Stimulated activated CD8-positive, alpha-beta memory T cell treated with anti-CD3 and anti-CD28 coated beads, Interleukin-7, amount 100 ng/mL, for 48 hours (primary cell): ENCODE data around the gene PTRH1.
"Not testable (repeated sequence)": the region's sequence is repeated elsewhere in the genome, so short reads cannot be mapped to it uniquely, and the experiment has no call there.

ENCODE experiments used
- DNase-seq, 2 donors: peaks; one replicate each; pipeline ENCODE4 v3.0.0-alpha.2; 2020; ENCODE audit warnings: low read depth in 1 of 2; ENCODE audit errors: extremely low read depth in 1 of 2

PTRH1 gene, protein sequence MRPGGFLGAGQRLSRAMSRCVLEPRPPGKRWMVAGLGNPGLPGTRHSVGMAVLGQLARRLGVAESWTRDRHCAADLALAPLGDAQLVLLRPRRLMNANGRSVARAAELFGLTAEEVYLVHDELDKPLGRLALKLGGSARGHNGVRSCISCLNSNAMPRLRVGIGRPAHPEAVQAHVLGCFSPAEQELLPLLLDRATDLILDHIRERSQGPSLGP

DNA sequence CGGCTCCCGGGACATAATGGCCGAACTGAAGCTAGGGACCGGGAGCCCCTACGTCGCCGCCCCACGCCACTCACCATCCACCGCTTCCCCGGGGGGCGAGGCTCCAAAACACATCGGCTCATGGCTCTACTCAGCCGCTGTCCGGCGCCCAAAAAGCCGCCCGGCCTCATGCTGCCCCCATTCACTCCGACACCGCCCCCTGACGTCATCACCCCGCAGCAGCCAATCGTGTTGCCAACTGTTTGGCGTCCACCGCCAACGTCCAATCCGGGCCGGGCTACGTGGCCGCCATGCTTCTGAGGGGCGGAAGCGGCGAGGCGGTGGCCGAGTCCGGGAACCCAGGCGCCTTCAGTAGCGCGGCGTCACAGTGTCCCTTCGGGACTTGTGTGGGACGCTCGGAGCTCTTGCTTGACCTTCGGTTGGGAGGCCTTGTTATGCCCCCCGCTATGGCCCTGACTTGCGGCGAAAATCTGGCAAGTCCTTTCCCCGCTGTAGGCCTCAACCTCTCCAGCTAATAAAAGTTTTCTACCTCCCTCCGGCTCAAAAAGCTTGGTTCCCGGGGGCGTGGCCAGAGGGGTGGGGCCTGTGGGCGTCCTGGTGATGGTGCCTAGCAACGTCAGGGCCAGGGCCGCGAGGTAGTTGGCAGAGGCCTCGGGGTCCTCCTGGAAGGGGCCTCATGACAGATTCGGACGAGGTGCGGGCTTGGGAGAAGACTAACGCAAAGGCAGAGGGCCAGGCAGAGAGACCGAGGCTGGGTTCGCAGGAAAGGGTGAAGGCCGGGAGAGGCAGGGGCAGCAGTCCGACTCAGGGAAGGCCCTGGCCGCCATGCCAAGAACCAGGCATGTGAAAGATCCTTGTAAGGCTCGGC is at the start of gene PTRH1, which contains the start of gene TTC16:
Gene PTRH1 (minus strand): TSS at position 194 of the 868 bp plus-strand sequence. CDS start 24 bp downstream, at position 170.
Gene TTC16 (plus strand): TSS at position 610 of the 868 bp plus-strand sequence. CDS start 67 bp downstream, at position 677.
- peak; percentile 93 to 97 for DNase-seq

DNA sequence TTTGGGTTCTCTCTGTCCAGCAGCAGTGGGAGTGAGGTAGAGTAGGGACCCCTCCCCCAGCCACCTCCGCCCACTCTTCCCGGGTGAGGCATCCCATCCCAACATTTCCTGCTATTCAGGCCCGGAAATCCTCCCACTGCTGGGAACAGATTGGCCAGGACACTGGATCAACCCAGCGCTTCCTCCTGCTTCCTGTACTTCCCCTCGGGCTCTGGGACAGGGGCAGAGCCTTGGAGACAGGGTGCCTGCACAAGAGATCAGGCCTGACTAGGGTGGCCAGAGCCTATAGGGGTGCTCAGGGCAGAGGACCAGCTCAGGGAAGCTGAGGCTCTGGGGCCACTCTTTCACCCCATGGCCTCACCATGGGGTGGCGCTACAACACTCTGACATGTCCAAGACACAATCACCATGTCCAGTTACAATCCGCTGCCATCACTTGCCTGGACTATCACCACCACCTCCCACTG is 48.5 kb upstream of the PTRH1 start:
- no peak for DNase-seq

DNA sequence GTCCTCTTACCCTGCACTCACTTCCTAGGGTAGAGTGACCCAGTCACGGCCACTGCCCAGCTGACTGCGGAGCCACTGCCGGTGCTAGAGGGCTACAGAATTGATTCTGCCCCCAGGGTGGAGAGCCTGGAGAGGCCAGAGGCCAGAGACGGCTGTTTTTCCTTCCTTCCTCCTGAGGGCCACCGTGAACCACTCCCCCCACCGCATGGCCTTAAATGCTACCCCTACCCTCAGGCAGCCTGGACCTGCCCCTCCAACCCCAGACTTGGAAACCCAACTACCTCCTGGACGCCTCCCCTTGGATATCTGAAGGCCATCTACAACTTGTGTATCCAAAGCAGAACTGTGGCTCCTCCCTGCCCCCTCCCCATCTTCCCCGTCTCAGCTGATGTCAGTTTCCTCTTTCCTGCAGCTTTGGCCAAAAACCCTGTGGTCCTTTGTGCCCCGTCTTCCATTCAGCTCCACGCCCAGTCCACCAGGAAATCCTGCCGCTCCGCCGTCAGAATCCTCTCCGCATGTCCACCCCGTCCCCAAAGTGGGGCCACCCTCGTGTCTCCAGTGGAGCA is 46.7 kb upstream of the PTRH1 start:
- no peak for DNase-seq

DNA sequence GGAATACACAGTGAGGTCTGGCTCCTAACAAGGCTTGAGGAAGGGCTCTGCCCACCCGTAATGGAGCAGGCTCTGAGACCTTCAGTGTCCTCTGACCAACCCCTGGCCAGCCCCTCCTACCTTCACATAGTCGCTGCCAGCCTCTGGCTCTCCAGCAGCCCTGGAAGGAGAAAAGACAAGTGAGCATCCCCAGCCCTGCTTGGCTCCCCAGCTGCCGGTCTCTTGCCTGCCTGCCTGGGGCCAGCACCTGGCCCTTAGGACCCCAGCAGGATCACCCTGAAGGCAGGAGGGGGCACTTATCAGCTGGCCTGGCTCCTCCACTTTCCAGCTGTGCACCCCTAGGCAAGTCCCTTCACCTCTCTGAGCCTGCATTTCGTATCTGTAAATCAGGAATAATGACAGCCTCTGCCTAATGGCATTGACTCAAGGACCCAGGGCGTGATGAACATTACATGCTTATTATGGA is 46.1 kb upstream of the PTRH1 start:
- DNase-seq: no peak

DNA sequence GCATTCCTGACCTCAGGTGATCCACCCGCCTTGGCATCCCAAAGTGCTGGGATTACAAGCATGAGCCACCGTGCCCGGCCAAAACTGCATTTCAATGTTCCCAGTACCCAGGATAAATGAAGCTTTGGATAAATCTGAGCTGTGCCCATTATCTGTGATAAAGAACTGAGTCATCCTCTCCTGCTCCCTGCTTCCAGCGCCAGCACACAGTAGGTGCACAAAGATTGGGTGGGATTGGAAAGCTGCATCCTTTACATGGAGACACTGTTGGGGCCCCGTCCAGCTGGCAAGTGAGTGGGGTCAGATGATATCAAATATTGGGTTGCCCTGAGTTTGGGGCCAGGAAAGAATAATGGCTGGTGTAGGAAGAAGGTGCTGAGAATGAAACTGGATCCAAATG is 45.6 kb upstream of the PTRH1 start:
- no peak for DNase-seq

DNA sequence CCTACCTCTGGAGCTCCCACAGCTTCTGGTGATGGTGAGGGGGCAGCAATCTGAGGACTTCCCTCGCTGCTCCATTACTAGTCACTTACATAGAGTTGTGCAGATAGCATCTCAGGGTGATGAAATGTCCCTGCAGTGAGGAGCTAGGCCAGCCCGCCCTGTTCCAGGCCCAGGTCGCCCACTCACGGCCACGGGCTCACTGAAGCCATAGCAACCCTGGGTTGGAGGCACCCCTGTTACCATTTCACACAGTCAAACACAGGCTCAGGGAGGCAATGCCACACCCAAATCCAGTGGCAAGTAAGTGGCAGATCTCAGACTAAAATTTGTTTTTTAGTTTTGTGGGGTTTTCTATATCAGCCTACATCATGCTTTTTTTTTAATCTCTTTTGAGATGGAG is 43.4 kb upstream of the PTRH1 start:
- DNase-seq: no peak

DNA sequence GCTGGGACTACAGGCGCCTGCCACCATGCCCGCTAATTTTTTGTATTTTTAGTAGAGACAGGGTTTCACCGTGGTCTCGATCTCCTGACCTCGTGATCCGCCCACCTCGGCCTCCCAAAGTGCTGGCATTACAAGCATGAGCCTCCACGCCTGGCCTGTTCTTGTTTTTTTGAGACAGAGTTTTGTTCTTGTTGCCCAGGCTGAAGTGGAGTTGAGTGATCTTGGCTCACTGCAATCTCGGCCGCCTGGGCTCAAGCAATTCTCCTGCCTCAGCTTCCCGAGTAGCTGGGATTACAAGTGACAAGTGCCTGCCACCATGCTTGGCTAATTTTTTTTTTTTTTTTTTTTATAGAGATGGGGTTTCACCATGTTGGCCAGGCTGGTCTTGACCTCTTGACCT is 41.3 kb upstream of the PTRH1 start:
- DNase-seq: not testable (repeated sequence)

DNA sequence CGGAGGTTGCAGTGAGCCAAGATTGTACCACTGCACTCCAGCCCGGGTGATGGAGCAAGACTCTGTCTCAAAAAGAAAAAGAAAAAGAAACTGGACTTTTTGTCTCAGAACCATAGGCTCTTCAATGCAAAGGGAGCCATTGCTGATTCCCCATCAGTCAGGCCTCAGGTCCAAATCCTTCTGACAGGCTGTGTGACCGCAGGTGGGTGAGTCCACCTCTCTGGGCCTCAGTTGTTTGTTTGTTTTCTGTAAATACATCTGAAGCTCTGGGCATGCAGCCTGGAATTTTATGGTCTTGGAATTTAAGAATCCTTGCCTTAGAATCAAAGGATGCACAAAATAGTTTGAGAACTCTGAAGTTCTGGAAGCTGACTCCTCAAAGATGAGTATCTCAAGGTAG is 40.8 kb upstream of the PTRH1 start:
- DNase-seq: no peak

DNA sequence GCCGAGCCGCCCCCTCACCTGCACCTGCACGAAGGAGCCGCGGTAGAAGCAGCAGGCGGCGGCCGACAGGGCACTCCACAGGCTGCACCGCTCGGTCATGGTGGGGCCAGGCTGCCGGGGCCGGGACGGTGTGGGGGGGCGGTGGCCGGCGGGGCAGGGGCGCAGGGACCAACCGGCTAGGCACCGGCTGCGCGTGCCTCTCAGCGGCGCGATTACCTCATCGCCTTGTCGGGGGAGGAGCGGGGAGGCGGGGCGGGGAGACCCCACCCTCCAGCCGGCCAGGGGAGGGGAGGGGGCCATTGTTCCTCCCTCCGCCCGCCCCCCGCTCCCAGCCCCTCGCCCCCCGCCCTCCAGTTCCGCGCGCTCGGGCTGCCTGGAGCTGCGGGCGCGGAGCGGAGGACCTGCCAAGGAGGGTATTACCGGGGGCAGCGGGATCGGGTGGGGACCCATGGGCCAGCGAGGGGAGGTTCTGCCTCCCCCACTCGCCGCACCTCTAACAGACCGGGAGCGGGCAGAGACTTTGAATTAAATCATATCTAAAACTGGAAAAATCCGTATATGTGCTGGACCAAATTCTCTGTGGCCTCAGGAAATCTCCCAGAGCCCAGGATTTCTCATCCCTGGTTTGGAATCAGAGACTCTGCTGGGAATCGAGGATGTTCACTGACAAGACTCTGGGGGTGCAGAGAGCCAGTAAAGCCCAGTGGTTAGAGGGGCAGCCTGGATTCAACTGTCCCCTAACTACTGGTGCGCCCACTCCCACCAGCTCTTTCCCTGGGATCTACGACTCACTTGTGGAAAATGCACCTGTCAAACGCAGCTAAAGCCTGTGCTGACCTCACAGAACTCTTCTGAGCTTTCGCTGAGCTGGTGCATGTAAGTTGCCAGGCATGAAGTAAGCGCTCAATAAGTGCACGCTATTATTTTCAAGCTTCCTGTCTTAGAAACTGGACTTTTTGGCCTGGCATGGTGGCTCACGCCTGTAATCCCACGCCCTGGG is 39.9 kb upstream of the PTRH1 start:
- no peak for DNase-seq

DNA sequence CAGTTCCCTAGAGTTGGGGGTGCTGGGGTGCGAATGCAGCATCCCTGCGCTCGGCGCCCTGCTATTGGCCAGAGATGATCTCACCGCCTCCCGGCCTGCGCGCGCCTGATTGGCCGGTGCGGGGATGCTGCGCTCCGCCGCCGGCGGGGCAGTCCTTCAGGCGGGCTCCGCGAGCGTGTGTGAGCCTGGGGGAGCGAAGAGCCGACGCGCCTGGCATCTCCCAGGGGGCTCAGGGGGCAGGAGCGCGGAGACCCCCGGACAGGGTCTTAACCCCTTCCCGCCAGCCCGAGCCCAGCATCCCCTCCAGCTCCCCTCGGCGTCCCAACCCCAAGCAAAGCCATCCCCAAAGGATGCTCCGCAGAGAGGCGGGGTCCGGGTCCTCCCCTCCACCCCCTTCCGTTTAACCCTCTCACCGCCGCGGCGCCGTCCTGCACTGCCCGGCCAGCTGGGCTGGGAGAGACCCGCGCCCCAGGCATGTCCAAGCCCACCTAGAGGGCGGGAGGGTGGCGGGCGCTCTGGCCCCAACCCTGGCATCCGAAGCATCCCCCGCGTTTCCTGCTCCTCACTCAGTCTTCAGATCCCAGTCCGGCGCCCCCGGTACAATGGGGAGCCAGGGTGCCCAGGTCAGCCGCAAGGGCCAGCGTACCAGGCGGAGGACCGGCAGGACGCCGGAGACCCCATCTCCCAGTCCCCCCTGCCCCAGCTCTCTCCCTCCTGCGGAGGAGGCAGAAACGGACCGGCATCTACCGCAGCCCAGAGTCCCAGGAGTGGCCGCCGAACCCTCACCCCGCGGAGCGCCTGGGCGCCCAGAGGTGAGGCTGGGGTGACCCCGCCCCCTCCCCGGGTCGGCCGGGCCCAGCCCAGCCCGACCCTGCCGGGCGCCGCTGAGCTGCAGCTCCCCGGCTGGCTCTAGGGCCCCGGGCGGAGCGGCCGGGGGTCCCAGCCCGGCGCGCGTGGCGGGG is 38.9 kb upstream of the PTRH1 start:
- no peak for DNase-seq

DNA sequence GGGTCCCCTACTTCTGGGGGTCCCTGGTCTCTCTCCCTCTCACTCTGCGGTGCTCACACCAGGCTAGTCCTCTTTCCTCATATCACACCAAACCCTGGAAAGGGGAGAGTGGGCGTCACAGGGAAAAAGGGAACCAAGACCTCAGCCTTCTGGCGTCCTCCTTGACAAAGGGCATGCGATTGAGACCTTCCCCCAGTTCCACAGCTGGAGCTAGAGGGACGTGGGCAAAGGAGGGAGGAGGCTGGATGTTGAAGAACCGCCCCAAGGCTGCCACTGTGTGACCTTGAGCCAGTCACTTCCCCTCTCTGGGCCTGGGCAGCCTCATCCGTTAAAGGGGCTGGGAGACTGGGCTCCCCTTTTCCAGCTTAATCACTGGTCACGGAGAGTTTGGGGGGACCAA is 38.2 kb upstream of the PTRH1 start:
- DNase-seq: no peak

DNA sequence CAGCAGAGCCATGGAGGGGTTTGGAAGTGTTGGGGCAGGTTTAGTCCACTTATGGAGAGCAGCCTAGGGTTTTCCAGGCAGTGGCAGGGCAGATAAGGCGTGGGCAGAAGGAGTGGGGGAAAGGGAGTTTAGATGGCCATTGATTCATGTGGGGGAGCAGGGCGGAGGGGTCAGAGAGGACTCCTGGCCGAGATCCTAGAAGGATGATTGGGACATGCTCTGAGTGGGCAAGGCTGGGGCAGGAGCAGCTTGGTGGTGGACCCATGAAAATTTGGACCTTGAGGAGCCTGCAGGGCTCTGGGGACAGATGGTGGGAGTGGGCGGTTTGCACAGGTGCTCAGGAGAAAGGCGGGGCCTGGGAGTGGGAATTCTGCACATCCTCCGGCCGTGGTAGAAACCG is 37.7 kb upstream of the PTRH1 start:
- DNase-seq: no peak

DNA sequence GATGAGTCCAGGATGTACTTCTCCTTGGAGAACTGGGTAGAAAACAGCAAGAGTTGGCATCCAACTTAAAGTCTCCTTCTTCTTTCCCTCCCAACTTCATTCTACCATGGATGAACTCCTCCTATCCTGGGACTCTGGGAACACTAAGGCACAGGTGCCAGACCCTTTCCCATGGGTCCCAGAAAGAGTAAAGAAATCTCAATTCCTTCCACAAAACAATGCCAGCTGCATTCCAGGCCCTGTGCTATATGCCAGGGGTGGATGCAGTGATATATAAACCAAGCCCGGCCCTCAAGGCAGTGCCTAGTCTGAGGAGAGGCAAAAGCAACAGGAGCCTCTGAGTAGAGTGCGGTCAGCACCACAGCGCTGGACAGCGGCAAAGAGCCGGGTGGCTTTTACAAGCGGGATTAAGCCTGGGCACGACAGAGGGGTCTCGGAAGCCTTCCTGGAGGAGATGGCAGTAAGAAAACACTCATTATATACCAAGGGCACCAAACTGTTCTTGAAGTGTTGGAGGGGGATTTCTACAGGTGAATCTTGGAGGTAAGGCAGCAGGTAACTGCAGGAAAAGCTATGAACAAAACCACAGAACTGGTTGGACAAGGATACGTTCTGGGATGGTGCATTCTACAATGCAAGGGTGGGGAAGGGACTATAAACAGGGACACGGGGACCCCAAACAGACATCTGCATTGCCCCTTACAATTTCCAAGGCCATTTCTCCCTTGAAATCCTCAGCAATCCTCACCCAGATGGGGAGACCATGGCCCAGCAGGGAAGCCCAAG is 36.0 kb upstream of the PTRH1 start:
- DNase-seq: no peak

DNA sequence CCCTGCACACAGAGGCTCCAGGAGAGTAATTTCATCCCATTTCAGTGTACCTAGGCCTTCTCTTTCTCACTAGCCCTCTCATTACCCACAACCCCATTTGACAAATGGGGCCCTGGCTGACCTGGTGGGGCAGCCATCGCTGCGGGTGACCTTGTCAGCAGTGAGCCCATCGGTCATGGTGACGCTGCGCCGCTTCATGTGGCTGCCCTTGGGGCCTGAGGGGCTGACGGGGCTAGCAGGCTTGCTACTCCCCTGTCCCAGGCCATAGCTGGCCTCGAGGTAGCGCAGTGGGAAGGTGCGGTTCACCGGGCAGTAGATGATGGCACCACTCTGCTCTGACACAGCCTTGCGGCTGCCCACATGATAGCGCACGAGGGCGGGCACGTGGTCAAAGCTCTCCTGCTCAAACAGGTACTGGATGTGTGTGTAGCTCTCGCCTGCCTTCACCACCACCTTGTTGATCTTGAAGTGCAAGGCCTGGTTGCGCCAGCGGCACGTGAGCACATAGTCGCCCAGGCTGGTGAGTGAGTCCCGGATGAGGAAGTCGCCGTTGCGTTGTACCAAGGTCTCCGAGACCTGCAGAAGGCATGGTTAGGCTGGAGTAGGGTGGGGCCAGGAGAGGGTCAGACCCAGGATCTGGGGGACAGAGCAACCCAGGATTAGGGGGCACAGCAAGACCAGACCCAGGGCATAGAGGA is 33.8 kb upstream of the PTRH1 start:
- DNase-seq: no peak

DNA sequence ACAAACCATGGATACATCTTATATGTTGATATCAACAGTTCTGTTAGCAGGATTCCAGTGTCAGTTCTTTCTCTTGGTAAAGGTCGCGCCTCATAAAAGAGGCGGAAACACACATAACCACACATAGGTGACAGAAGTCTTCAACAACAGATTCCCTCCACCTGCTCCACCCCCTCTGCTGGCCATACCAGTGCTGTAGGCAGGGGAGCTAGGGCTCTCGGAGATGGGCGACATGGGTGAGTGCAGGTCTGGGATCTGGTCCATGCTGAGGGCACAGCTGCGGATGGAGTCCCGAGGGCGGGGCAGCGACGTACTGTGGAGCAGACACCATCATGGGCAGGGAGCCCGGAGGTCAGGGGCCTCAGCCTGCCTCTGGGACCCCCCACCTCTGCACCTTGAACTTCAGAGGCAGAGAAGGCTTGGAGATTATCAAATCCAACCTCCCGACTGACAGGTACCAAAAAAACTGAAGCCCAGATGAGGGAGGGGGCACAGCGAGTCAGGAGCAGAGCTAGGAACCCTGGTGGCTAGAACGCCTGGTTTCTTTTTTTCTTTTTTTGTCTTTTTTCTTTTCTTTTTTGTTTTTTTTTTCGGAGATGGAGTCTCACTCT is 31.6 kb upstream of the PTRH1 start:
- no peak for DNase-seq

DNA sequence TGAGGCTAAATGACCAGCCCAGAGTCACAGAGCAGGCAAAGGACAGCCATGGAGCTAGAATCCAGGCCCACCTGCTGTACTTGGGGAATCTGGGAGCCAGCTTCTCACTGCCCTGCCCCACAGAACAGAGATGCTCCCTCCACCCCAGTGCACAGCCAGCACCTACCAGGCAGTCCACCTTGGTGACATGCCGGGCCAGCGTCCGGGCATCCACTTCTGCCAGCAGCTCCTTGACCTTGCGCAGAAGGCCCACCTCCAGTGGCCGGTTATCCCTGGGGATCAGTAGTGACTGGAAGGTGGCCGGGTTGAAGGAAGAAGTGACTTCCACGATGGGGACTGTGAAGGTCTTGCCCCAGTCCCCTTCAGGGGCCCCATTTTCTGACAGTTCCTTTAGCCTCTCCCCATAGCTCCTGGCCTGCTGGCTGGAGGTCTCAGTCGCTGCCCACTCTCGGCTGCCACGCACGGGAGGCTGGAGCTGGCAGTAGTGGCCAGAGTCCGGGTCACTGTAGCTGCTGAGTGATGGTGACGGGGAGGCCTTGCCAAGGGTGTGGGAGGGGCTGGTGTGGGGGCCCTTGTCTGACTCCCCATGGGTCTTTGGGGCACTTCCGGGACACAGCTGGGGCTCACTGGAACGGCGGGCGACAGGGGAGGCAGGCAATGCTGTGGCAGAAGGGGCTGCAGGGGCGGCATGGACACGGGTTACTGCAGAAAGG is 29.1 kb upstream of the PTRH1 start:
- DNase-seq: no peak
